ENCODE data around the gene SND1.

GRCh38 chr7:127979728-127980126 lies 327.7 kb downstream of the SND1 start:
- TF ChIP-seq CTCF (IDR thresholded peaks at IDR 0.05), result no peak
- TF ChIP-seq POLR2A (IDR thresholded peaks at IDR 0.05), result no peak

All from right lobe of liver (tissue), 4 donors.